ENCODE data around the gene CXCL14. TPM values are rescaled to one million over a fixed set of nuclear protein-coding genes. Genes with fewer than 3 reads are reported as not detected.

Gene CXCL14
- polyA plus RNA-seq, 3 donors: 0.07 to 0.12 TPM; not detected in 1

DNA sequence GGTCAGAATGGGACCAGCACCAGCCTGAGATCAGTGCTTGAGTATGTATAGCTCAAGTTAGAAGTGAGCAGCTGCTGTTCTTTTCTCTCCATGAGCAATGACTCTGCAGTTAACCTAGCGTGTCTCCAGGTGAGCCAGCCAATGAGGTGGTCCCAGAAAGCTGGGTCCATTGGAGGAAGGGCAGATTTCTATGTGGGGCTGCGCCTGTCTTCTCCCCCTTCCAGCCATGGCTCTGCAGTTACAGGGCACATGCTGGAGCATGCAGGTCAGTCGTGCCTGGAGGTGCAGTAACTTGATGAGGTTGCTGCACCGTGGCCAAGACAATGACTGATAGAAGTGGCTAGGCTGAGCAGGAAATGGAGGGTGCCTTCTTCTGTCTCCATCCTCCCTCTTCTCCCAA is 29.6 kb upstream of the CXCL14 start:
- intact Hi-C loops (cut with micrococcal nuclease): no loop called here
- H3K27me3 Mint-ChIP-seq (ENCODE audit: low read depth in 3 of 3): peaks cover 8 to 16% (median 11%) of the 10 kb centered on the region in 3 donors
- no peaks in the 10 kb centered on the region for H3K79me2 ChIP-seq (ENCODE audit: insufficient read depth, low read length)
- H3K9ac ChIP-seq (ENCODE audit: insufficient read depth, low read length, poor library complexity, severe bottlenecking): no peak overlapping the region
- no peak overlapping the region for H3K4me2 ChIP-seq (replicated peaks; ENCODE audit: extremely low read depth, low read length, poor library complexity, severe bottlenecking)
- DNase-seq: no peak
- WGBS (ENCODE audit: insufficient coverage): 92% methylated on average over 2 of the region's 4 CpGs
- no peak overlapping the region for H2AFZ ChIP-seq (ENCODE audit: insufficient read depth, low read depth, low read length, poor library complexity, severe bottlenecking)
- H3K4me1 Mint-ChIP-seq: no peaks in the 10 kb centered on the region
- H3K27ac Mint-ChIP-seq: no peak overlapping the region
- TF ChIP-seq CTCF (IDR thresholded peaks at IDR 0.05): no peak
- no peaks in the 10 kb centered on the region for H4K20me1 ChIP-seq (ENCODE audit: insufficient read depth, low read length)
- no peaks in the 10 kb centered on the region for H3K4me1 ChIP-seq (ENCODE audit: control insufficient read depth in 1 of 2, insufficient read depth in 2 of 2, low read length in 2 of 2)
- H3K27me3 ChIP-seq (ENCODE audit: control insufficient read depth in 2 of 2, insufficient read depth in 2 of 2, low read length in 2 of 2): peaks cover 0 to 5% of the 10 kb centered on the region in 2 donors
- no peaks in the 10 kb centered on the region for H3K9me3 ChIP-seq (replicated peaks in 1 of 2; ENCODE audit: control insufficient read depth in 1 of 2, insufficient read depth in 1 of 2, low read length in 2 of 2)
- no peak overlapping the region for H3K4me3 ChIP-seq (replicated peaks in 1 of 3; ENCODE audit: low read depth in 2 of 3, low read length in 3 of 3)
- no peak overlapping the region for H3K27ac ChIP-seq (ENCODE audit: low read depth in 1 of 2, low read length in 2 of 2)
- H3K4me3 Mint-ChIP-seq: no peak overlapping the region
- no peaks in the 10 kb centered on the region for H3K9me3 Mint-ChIP-seq
- no peaks in the 10 kb centered on the region for H3K36me3 Mint-ChIP-seq
- H3K36me3 ChIP-seq (replicated peaks in 1 of 2; ENCODE audit: control insufficient read depth in 1 of 2, insufficient read depth in 2 of 2, low read length in 2 of 2): no peaks in the 10 kb centered on the region

GRCh38 chr5:135606431-135606830 is 27.6 kb upstream of the CXCL14 start:
- Mint-ChIP-seq H3K27me3 (ENCODE audit: low read depth in 3 of 3) (peaks cover 4 to 8% (median 5%) of the 10 kb centered on the region in 3 donors), H3K9me3 (peaks cover 0 to 2% (median 0%) of the 10 kb centered on the region in 7 donors), H3K4me1 (no peaks in the 10 kb centered on the region), H3K4me3 (no peak overlapping the region), H3K36me3 (no peaks in the 10 kb centered on the region), H3K27ac (no peak overlapping the region)
- no peak overlapping the region for H3K9ac ChIP-seq (ENCODE audit: insufficient read depth, low read length, poor library complexity, severe bottlenecking)
- no peak overlapping the region for H3K4me2 ChIP-seq (replicated peaks; ENCODE audit: extremely low read depth, low read length, poor library complexity, severe bottlenecking)
- no peak overlapping the region for H3K4me3 ChIP-seq (replicated peaks in 1 of 3; ENCODE audit: low read depth in 2 of 3, low read length in 3 of 3)
- H3K79me2 ChIP-seq (ENCODE audit: insufficient read depth, low read length): no peaks in the 10 kb centered on the region
- H3K4me1 ChIP-seq (ENCODE audit: control insufficient read depth in 1 of 2, insufficient read depth in 2 of 2, low read length in 2 of 2): no peaks in the 10 kb centered on the region
- no peak for DNase-seq
- H3K27me3 ChIP-seq (ENCODE audit: control insufficient read depth in 2 of 2, insufficient read depth in 2 of 2, low read length in 2 of 2): peaks cover 0 to 5% of the 10 kb centered on the region in 2 donors
- WGBS (ENCODE audit: insufficient coverage): 100% methylated on average over 1 of the region's 2 CpGs
- no peak overlapping the region for H2AFZ ChIP-seq (ENCODE audit: insufficient read depth, low read depth, low read length, poor library complexity, severe bottlenecking)
- no peaks in the 10 kb centered on the region for H3K36me3 ChIP-seq (replicated peaks in 1 of 2; ENCODE audit: control insufficient read depth in 1 of 2, insufficient read depth in 2 of 2, low read length in 2 of 2)
- H3K27ac ChIP-seq (ENCODE audit: low read depth in 1 of 2, low read length in 2 of 2): no peak overlapping the region
- TF ChIP-seq CTCF (IDR thresholded peaks at IDR 0.05): no peak
- intact Hi-C loops (cut with micrococcal nuclease): no loop called here
- H3K9me3 ChIP-seq (replicated peaks in 1 of 2; ENCODE audit: control insufficient read depth in 1 of 2, insufficient read depth in 1 of 2, low read length in 2 of 2): no peaks in the 10 kb centered on the region
- H4K20me1 ChIP-seq (ENCODE audit: insufficient read depth, low read length): no peaks in the 10 kb centered on the region

Data from CD14-positive monocyte (primary cell).